ENCODE data around the gene STEEP1.
"Not testable (repeated sequence)": the region's sequence is repeated elsewhere in the genome, so short reads cannot be mapped to it uniquely, and the experiment has no call there.

STEEP1 gene

GRCh38 chrX:119529345-119530276 lies 35.6 kb downstream of the STEEP1 start:
- no peak for ATAC-seq

GRCh38 chrX:119523664-119524184 lies 41.5 kb downstream of the STEEP1 start:
- DNase-seq: no peak
- no peak for ATAC-seq

More at GRCh38 chrX:119529345-119530276, 35.6 kb downstream of the STEEP1 start:
- DNase-seq: no peak

- no peak for ATAC-seq
- no peak for DNase-seq
Measured at GRCh38 chrX:119521246-119521645, 44.0 kb downstream of the STEEP1 start.

GRCh38 chrX:119518371-119518770 lies 46.8 kb downstream of the STEEP1 start:
- DNase-seq: no peak
- ATAC-seq: no peak

GRCh38 chrX:119516157-119516702 lies 49.0 kb downstream of the STEEP1 start:
- ATAC-seq (peak; percentile 76), DNase-seq (peak; percentile 9)

- ATAC-seq (peak; percentile 90), DNase-seq (no peak)
Measured at GRCh38 chrX:119512146-119512800, 52.9 kb downstream of the STEEP1 start.

GRCh38 chrX:119507206-119507605 lies 58.0 kb downstream of the STEEP1 start:
- DNase-seq (no peak), ATAC-seq (no peak)

- no peak for DNase-seq
- ATAC-seq: no peak
Measured at GRCh38 chrX:119505945-119506344, 59.3 kb downstream of the STEEP1 start.

- ATAC-seq, DNase-seq: not testable (repeated sequence)
Measured at GRCh38 chrX:119505145-119505544, 60.1 kb downstream of the STEEP1 start.

GRCh38 chrX:119503484-119503861 lies 61.7 kb downstream of the STEEP1 start:
- DNase-seq (no peak), ATAC-seq (no peak)

GRCh38 chrX:119502727-119503483 lies 62.3 kb downstream of the STEEP1 start:
- peak; percentile 59 for ATAC-seq
- DNase-seq: peak; percentile 14

- ATAC-seq: no peak
- no peak for DNase-seq
Measured at GRCh38 chrX:119501511-119502148, 63.6 kb downstream of the STEEP1 start.

- ATAC-seq (no peak), DNase-seq (no peak)
Measured at GRCh38 chrX:119500061-119500800, 65.0 kb downstream of the STEEP1 start.

GRCh38 chrX:119497185-119497584 lies 68.0 kb downstream of the STEEP1 start:
- DNase-seq: no peak
- no peak for ATAC-seq

GRCh38 chrX:119495734-119496726 lies 69.2 kb downstream of the STEEP1 start:
- no peak for DNase-seq

GRCh38 chrX:119493851-119494495 lies 71.2 kb downstream of the STEEP1 start:
- not testable (repeated sequence) for DNase-seq, ATAC-seq

More at GRCh38 chrX:119495734-119496726, 69.2 kb downstream of the STEEP1 start:
- no peak for ATAC-seq

GRCh38 chrX:119492463-119492862 lies 72.7 kb downstream of the STEEP1 start:
- DNase-seq (no peak), ATAC-seq (no peak)

- no peak for DNase-seq
- ATAC-seq: no peak
Measured at GRCh38 chrX:119489212-119490074, 75.8 kb downstream of the STEEP1 start.

All from stimulated activated naive CD8-positive, alpha-beta T cell treated with anti-CD3 and anti-CD28 coated beads, Interleukin-15, Interleukin-2, amounts not matched to agents 100 U/mL and 50 U/mL, for 24 hours (primary cell).